K562 (cell line): ENCODE data around the gene MYADML2. TPM values are rescaled to one million over a fixed set of nuclear protein-coding genes. Genes with fewer than 3 reads are reported as not detected.

Experiments
- BHLHE40 ChIP-seq: IDR thresholded peaks from 2 replicates; pipeline ENCODE4 v1.6.1; 2011; ENCODE audit warnings: low read length, improper control_type of control experiment
- KDM5B ChIP-seq: fragments of 200-600 bp; sonication (generic); IDR thresholded peaks from 2 replicates; pipeline ENCODE4 v1.6.1; 2012; ENCODE audit warnings: low read depth, mild to moderate bottlenecking, moderate library complexity, low read length, control low read depth, inconsistent platforms; ENCODE audit not compliant: insufficient replicate concordance
- LCOR ChIP-seq: sonication (generic); formaldehyde crosslinking; IDR thresholded peaks from 2 replicates; pipeline ENCODE4 v1.8.0; 2022; ENCODE audit warnings: mild to moderate bottlenecking, missing genetic modification reagents
- NCOA6 ChIP-seq: fragments of 450-650 bp; IDR thresholded peaks from 2 replicates; pipeline ENCODE4 v1.6.1; 2017; ENCODE audit warnings: mild to moderate bottlenecking
- NR2C1 ChIP-seq, 2 experiments: fragments of 450-650 bp; IDR thresholded peaks; 2 replicates each; pipeline ENCODE4 v1.6.1; 2017; ENCODE audit warnings: mild to moderate bottlenecking in 2 of 2, antibody characterized with exemption in 1 of 2, inconsistent platforms in 1 of 2, missing compliant biosample characterization in 1 of 2, missing genetic modification characterization in 1 of 2
- PTBP1 ChIP-seq: fragments of 200-400 bp; formaldehyde crosslinking; IDR thresholded peaks from 2 replicates; pipeline ENCODE4 v1.6.1; 2017; ENCODE audit warnings: low read depth, low read length
- SRSF1 ChIP-seq: fragments of 200-400 bp; formaldehyde crosslinking; IDR thresholded peaks from 2 replicates; pipeline ENCODE4 v1.6.1; 2017; ENCODE audit warnings: mild to moderate bottlenecking, low read depth, low read length, moderate library complexity
- TEAD4 ChIP-seq, 2 experiments: sonication (generic) in 1 of 2; formaldehyde crosslinking in 1 of 2; IDR thresholded peaks; 2 replicates each; pipeline versions ENCODE4 v1.6.1 to v1.8.0; 2012 to 2022; ENCODE audit warnings: borderline replicate concordance in 1 of 2, inconsistent platforms in 1 of 2, low read length in 1 of 2, mild to moderate bottlenecking in 1 of 2, missing genetic modification reagents in 1 of 2
- ZFX ChIP-seq: sonication (generic); formaldehyde crosslinking; IDR thresholded peaks from 2 replicates; pipeline ENCODE4 v1.8.0; 2022; ENCODE audit warnings: mild to moderate bottlenecking, missing genetic modification reagents, moderate library complexity
- ZNF707 ChIP-seq: fragments of 250-450 bp; sonication (Bioruptor Pico); conservative IDR thresholded peaks from 2 replicates; pipeline ENCODE4 v1.8.0; 2022; ENCODE audit warnings: inconsistent platforms, mild to moderate bottlenecking, moderate library complexity
- polyA plus RNA-seq, 8 experiments: library from polyadenylated mRNA; depleted of rRNA in 4 of 8; stranded (reverse) in 5 of 8; unstranded in 3 of 8; fragments of >200 nt; fragmentation: Nextera tagmentation in 2 of 8; fragmentation: Illumina TruSeq in 1 of 8; extraction: Ambion mirVana in 2 of 8; extraction: Trizol in 1 of 8; gene quantifications; 2 replicates each; pipeline versions ENCODE4 v1.2.1 to v1.2.3, GENCODE V29; 2011 to 2014; ENCODE audit warnings: inconsistent platforms in 1 of 8, missing spikeins in 1 of 8
- total RNA-seq, 7 experiments: library from RNA; depleted of rRNA in 6 of 7; stranded (reverse); fragments of >200 nt in 6 of 7; fragmentation: Illumina TruSeq in 2 of 7; extraction: Trizol in 2 of 7; gene quantifications; 2 replicates each; pipeline versions ENCODE4 v1.2.1 to v1.2.3, GENCODE V29; 2011 to 2021; ENCODE audit warnings: low replicate concordance in 1 of 7
- TF ChIP-seq, protein P1 (sequence below): sonication (generic); formaldehyde crosslinking; IDR thresholded peaks from 2 replicates; pipeline ENCODE4 v1.8.1; 2023; ENCODE audit warnings: mild to moderate bottlenecking, missing genetic modification reagents
- TF ChIP-seq, protein P2 (sequence below): fragments of 450-650 bp; IDR thresholded peaks from 2 replicates; pipeline ENCODE4 v1.6.1; 2016; ENCODE audit warnings: borderline replicate concordance
- TF ChIP-seq, protein P3 (sequence below): fragments of 450-650 bp; formaldehyde crosslinking; conservative IDR thresholded peaks from 2 replicates; pipeline ENCODE4 v1.4.0; 2022; ENCODE audit warnings: mild to moderate bottlenecking, missing genetic modification characterization
- TF ChIP-seq, protein P4 (sequence below): sonication (generic); formaldehyde crosslinking; IDR thresholded peaks from 2 replicates; pipeline ENCODE4 v1.8.0; 2022; ENCODE audit warnings: missing genetic modification reagents, mild to moderate bottlenecking, moderate library complexity, borderline replicate concordance
- TF ChIP-seq, protein P5 (sequence below): sonication (generic); formaldehyde crosslinking; IDR thresholded peaks from 2 replicates; pipeline ENCODE4 v1.8.0; 2022; ENCODE audit warnings: missing genetic modification reagents, mild to moderate bottlenecking, borderline replicate concordance

The MYADML2 gene
- total and polyA plus RNA-seq, 9 of the 15 experiments (the other 6 are each of a cell fraction or from before 2014, with no cell fraction given): not detected

DNA sequence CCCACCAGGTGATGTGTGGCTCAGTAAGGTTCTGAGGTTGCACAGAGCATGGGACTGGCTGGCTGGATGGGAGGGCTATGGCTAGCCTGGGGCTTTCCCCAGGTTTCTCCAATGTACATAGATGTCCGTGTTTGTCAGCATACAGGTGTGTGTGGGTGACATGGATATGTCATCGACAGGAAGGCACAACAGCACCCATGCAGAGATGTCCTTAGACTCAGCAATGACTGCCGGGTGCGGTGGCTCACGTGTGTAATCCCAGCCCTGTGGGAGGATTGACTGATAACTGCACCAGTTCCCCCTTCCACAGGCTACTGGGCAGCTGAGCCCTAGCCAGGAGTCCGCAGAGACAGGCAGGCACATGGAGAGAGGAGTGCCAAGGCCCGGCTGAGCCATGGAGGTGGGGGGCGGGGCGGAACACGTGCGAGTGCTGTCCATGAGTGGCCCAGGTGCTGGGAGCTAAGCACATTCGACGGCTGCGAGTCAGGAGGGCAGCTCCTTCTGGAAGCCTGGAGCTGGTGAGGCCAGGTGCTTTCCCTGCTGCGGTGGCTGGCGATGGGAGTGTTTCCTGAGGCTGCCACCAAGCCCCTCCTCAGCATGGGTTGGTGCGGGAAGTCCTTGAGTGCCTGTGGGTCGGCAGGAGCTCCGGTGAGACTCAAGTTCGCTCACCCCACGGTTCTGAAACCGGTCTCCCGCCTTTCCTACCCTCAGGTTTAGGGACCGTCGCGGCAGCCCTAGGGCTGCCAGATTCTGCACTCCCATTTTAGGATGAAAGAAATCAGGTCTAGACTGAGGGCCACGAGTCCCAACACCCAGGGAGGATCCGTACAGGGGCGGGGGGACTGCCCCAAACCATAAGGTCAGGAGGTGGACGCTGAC is 29.5 kb upstream of the MYADML2 start (continued):
- TF ChIP-seq, protein P1, sequence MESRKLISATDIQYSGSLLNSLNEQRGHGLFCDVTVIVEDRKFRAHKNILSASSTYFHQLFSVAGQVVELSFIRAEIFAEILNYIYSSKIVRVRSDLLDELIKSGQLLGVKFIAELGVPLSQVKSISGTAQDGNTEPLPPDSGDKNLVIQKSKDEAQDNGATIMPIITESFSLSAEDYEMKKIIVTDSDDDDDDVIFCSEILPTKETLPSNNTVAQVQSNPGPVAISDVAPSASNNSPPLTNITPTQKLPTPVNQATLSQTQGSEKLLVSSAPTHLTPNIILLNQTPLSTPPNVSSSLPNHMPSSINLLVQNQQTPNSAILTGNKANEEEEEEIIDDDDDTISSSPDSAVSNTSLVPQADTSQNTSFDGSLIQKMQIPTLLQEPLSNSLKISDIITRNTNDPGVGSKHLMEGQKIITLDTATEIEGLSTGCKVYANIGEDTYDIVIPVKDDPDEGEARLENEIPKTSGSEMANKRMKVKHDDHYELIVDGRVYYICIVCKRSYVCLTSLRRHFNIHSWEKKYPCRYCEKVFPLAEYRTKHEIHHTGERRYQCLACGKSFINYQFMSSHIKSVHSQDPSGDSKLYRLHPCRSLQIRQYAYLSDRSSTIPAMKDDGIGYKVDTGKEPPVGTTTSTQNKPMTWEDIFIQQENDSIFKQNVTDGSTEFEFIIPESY (CRISPR knock-in tag): 0 out of 2 replicates have a peak, but pooled peaks have one; percentile 46
- TF ChIP-seq KDM5B (peak; percentile 77), SRSF1 (no peak), ZFX (peak; percentile 58), BHLHE40 (peak; percentile 96), TEAD4 (IDR thresholded peaks at IDR 0.05; ENCODE audit: low read length) (0 out of 2 replicates have a peak, but pooled peaks have one; percentile 1), TEAD4 (CRISPR knock-in tag; IDR thresholded peaks at IDR 0.05; ENCODE audit: borderline replicate concordance) (no peak), NCOA6 (peak; percentile 66; the same call in 1 of the 2 replicates), LCOR (CRISPR knock-in tag) (peak; percentile 71; the same call in 1 of the 2 replicates), PTBP1 (no peak; the same call in 1 of the 2 replicates), NR2C1 (IDR thresholded peaks at IDR 0.05) (no peak), NR2C1 (tag; IDR thresholded peaks at IDR 0.05) (peak; percentile 49; the same call in 1 of the 2 replicates), ZNF707 (CRISPR knock-in tag) (peak; percentile 57; the same call in 1 of the 2 replicates)
- TF ChIP-seq, protein P2, sequence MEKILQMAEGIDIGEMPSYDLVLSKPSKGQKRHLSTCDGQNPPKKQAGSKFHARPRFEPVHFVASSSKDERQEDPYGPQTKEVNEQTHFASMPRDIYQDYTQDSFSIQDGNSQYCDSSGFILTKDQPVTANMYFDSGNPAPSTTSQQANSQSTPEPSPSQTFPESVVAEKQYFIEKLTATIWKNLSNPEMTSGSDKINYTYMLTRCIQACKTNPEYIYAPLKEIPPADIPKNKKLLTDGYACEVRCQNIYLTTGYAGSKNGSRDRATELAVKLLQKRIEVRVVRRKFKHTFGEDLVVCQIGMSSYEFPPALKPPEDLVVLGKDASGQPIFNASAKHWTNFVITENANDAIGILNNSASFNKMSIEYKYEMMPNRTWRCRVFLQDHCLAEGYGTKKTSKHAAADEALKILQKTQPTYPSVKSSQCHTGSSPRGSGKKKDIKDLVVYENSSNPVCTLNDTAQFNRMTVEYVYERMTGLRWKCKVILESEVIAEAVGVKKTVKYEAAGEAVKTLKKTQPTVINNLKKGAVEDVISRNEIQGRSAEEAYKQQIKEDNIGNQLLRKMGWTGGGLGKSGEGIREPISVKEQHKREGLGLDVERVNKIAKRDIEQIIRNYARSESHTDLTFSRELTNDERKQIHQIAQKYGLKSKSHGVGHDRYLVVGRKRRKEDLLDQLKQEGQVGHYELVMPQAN: peak; percentile 63; the same call in 1 of the 2 replicates
- TF ChIP-seq, protein P3, sequence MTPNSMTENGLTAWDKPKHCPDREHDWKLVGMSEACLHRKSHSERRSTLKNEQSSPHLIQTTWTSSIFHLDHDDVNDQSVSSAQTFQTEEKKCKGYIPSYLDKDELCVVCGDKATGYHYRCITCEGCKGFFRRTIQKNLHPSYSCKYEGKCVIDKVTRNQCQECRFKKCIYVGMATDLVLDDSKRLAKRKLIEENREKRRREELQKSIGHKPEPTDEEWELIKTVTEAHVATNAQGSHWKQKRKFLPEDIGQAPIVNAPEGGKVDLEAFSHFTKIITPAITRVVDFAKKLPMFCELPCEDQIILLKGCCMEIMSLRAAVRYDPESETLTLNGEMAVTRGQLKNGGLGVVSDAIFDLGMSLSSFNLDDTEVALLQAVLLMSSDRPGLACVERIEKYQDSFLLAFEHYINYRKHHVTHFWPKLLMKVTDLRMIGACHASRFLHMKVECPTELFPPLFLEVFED: 0 out of 2 replicates have a peak, but pooled peaks have one; percentile 46
- TF ChIP-seq, protein P4, sequence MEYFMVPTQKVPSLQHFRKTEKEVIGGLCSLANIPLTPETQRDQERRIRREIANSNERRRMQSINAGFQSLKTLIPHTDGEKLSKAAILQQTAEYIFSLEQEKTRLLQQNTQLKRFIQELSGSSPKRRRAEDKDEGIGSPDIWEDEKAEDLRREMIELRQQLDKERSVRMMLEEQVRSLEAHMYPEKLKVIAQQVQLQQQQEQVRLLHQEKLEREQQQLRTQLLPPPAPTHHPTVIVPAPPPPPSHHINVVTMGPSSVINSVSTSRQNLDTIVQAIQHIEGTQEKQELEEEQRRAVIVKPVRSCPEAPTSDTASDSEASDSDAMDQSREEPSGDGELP (CRISPR knock-in tag): peak; percentile 53
- TF ChIP-seq, protein P5, sequence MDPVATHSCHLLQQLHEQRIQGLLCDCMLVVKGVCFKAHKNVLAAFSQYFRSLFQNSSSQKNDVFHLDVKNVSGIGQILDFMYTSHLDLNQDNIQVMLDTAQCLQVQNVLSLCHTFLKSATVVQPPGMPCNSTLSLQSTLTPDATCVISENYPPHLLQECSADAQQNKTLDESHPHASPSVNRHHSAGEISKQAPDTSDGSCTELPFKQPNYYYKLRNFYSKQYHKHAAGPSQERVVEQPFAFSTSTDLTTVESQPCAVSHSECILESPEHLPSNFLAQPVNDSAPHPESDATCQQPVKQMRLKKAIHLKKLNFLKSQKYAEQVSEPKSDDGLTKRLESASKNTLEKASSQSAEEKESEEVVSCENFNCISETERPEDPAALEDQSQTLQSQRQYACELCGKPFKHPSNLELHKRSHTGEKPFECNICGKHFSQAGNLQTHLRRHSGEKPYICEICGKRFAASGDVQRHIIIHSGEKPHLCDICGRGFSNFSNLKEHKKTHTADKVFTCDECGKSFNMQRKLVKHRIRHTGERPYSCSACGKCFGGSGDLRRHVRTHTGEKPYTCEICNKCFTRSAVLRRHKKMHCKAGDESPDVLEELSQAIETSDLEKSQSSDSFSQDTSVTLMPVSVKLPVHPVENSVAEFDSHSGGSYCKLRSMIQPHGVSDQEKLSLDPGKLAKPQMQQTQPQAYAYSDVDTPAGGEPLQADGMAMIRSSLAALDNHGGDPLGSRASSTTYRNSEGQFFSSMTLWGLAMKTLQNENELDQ (CRISPR knock-in tag): 0 out of 2 replicates have a peak, but pooled peaks have one; percentile 63
